Effector CD4-positive, alpha-beta T cell (primary cell): ENCODE data around the gene FOXN3.

Experiments used
- DNase-seq: peaks from one replicate; pipeline ENCODE4 v3.0.0-alpha.2; 2020
- total RNA-seq: gene quantifications from one replicate; lab custom pipeline; 2026; lab: John Stamatoyannopoulos, UW

Gene FOXN3
- 134 reads per million, percentile 87 among the genes with 10 or more reads in this experiment for total RNA-seq

- peak; percentile 80 for DNase-seq
These were observed at the start of gene FOXN3 for GRCh38 chr14:89417091-89417464. Gene FOXN3, minus strand, starts transcription at chr14:89417233. Its CDS starts 4,757 bp downstream, at chr14:89412476.

GRCh38 chr14:89466484-89466883 is 49.5 kb upstream of the FOXN3 start:
- DNase-seq = no peak

- DNase-seq = no peak
These were observed 48.8 kb upstream of the FOXN3 start for GRCh38 chr14:89465876-89466275.

GRCh38 chr14:89461256-89461655 is 44.2 kb upstream of the FOXN3 start:
- DNase-seq = no peak

GRCh38 chr14:89458713-89459420 is 41.8 kb upstream of the FOXN3 start:
- DNase-seq = no peak

- no peak for DNase-seq
These were observed 40.0 kb upstream of the FOXN3 start for GRCh38 chr14:89457007-89457406.

GRCh38 chr14:89455412-89455811 is 38.4 kb upstream of the FOXN3 start:
- DNase-seq = no peak

GRCh38 chr14:89454996-89455395 is 38.0 kb upstream of the FOXN3 start:
- DNase-seq = no peak

GRCh38 chr14:89452281-89452680 is 35.2 kb upstream of the FOXN3 start:
- no peak for DNase-seq

- no peak for DNase-seq
These were observed 34.2 kb upstream of the FOXN3 start for GRCh38 chr14:89451229-89451628.

GRCh38 chr14:89447182-89447944 is 30.3 kb upstream of the FOXN3 start:
- DNase-seq = no peak

GRCh38 chr14:89445273-89445973 is 28.4 kb upstream of the FOXN3 start:
- no peak for DNase-seq

GRCh38 chr14:89444516-89445125 is 27.6 kb upstream of the FOXN3 start:
- no peak for DNase-seq

GRCh38 chr14:89444044-89444443 is 27.0 kb upstream of the FOXN3 start:
- DNase-seq = no peak

GRCh38 chr14:89443042-89443629 is 26.1 kb upstream of the FOXN3 start:
- no peak for DNase-seq

- DNase-seq = no peak
These were observed 25.2 kb upstream of the FOXN3 start for GRCh38 chr14:89442280-89442679.

GRCh38 chr14:89440986-89441909 is 24.2 kb upstream of the FOXN3 start:
- no peak for DNase-seq

- no peak for DNase-seq
These were observed 19.0 kb upstream of the FOXN3 start for GRCh38 chr14:89435892-89436656.

- no peak for DNase-seq
These were observed 18.5 kb upstream of the FOXN3 start for GRCh38 chr14:89435492-89435891.

- no peak for DNase-seq
These were observed 15.2 kb upstream of the FOXN3 start for GRCh38 chr14:89432226-89432625.
